ENCODE data around the gene ABI1.

ABI1 gene

DNA sequence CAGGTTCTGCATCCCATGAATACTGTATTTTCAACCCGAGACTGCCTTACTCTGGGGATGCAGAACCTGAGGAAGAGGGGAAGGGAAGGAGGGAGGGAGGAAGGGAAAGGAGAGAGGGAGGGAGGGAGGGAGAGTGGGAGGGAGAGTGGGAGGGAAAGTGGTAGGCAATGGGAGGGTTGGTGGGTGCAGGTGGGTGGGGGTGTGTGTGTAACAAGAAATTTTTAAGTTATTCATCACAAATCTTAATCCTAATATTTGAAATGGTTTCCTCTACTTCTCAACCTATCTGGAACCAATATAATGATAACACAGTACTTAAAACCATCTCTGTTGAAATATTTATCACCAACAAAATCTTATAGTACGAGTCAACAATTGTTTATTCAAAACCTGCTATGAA, 95.2 kb downstream of the ABI1 start:
- no peak for DNase-seq

DNA sequence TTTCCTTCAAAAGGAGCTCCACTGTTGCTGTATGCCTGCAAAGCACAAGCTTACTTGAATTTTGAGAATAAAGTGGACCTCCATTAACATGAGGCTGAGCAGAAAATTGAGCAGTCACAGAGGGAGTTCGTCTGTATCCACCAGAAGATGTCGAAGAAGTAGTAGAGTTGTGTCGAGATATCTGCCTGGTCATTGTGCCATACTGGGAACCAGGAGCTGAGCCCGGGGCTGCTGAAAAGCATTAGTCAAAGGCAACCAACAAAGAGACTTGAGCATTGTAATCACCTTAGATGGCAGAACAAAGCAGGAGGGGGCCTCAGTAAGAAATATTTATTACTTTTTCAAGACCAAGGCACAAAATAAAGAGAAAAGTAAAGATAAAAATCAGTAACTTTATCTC, 101.8 kb downstream of the ABI1 start:
- DNase-seq: no peak

DNA sequence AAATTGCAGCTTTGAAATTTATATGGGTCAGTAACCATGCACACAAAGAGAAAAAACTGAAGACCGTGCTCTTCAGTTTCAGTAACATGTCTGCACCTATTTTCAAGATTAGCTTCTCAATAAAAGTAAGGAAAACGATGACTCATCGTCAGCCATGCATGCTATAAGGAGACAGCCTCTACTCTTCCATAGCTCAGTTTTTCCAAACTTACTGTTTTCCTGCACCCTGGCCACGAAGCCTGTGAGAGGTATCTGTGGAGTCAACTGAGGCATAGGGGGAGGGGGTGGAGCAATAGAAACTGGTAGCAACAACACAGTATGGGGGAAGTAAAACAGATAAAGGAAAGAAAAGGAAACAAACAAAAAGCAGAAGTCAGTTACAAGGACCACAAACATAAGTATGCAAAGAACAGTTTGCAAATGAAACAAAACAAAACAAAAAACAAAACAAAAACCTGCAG, 105.3 kb downstream of the ABI1 start:
- no peak for DNase-seq

DNA sequence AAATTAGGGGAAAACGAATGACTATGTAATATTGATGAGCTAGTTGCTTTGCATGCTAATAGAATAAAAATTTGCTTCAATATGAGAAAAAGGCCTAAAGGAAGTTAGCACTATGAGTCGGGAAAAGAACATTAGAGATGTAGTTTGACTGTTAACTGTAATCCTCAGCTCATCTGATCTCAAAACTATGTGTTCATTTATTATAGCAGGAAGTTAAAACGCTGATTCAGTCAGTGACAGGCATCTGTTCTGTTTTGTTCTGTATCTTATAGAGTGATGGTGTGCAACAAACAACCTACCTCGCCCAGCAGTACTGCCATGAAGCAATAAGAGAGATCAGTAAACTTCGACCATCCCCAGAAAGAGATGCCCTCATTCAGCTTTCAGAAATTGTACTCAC, 114.7 kb downstream of the ABI1 start:
- DNase-seq: no peak

DNA sequence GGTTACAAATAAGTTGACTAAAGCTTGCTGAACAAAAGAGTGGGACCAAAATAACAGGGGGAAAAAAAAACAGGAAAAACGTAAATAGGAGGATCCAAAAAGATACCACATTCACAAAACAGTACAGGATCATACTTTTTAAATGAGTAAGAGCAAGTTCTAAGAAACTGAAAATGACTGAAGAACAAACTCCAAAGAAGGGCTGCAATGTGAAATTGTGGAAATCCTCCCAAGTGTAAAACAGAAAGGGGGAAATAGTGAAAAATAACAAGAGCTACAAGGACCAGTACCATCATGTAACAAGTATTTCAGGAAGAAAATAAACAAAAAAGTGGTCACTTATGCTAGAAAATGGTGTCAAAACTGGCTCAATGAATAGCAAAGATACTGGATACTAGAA, 116.9 kb downstream of the ABI1 start:
- no peak for DNase-seq

DNA sequence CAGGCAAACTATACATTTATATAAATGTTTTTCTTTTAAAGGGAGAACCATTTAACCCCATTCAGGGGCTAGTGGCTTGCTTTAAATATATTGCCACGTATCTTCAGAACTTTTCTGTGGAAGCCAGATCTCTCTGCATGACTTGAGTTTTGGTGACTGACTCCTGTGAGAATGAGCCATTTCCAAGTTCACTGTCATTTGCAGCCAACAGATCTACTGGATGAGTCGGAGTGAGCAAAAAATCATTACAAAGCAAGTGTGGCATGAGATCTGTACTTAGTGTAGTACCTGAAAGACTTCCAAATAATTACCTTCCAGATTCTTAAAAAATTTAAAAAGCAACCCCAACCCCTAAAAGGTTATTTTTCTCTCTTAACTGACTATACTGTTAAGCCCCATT, 117.7 kb downstream of the ABI1 start:
- DNase-seq: no peak

DNA sequence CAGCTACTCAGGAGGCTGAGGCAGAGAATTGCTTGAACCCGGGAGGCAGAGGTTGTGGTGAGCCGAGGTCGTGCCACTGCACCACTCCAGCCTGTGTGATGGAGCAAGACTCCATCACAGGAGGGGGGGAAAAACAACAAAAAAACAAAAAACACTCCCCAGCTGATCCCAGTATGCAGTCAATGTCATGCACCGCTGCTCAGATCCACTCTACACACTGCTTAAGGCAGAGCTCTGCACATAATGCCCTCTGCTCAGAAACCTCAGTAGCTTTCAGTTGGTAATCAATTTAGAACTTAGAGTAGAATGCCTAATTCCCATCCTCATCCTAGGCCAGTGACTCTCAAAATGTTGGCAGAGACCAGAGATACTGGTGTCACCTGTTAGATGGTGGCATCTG, 119.4 kb downstream of the ABI1 start:
- DNase-seq: no peak

DNA sequence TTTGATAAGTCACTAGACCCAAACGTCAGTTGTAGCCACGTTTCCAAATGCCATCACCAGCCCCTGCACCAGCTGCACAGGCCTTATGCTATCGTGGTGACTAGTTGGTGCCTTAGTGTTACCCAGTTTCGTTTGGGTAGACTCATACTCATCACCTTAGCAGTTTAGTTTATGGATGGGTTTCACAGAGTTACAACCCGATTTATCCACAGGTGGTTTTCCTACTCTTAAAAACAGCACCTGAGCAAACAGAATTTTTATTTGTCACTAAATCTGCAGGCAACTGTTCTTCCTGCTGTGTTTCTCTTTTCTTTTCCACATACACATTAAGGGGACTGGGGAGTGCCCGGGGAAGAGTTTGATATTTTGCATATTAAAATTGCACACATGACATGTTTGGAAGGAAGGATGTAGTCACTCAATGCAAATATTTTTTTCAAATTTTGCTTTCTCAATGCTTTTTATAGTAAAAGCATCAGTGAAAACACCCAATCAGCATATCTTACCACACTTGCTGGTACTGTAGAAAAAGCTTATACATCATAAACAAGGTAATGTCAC, 121.6 kb downstream of the ABI1 start:
- no peak for DNase-seq

DNA sequence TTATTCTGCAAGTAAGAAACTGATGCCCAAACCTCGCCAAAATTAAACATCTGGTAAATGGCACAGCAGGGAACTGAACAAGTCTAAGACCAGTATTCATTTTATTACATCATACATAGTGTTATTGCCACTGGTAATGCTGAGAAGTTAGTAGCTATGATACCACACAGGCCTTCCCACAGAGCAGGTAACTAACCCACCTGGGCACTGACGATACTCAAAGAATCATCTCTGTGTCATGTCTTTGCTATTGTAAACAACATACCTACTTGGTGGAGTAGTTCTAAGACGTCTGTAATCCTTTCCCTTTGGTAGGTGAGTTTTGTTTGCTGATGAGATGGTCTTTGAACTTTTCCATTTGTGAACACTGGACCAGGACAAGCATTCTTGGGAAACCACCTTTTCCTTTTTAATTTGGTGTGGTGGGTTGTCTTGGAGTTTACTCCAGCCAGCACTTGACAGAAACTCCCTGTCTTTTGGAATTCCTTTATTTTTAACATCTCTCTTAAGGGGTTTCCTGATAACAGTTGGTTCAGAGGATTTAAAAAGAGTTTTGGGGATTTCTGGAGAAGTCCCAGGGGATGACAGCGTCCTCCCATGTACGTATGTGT, 122.4 kb downstream of the ABI1 start:
- no peak for DNase-seq

DNA sequence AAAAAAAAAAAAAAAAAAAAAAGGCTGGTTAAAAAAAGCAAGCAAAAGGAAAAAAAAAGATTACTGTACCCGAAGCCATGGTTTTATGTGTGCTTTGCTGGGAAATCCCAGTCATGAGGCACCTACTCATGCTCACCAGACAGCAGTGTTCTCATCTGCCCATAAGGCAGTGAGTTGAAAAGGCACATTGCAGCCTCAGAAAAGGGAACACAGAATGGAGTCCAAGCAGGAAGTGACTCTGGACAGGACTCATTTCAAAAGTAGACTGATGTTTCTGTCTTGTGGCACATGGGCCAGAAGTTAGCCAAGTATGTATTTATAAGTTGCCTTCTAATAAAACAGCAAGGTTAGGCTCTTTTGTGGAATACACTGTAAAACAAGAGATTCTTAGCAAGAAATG, 123.0 kb downstream of the ABI1 start:
- DNase-seq: no peak

DNA sequence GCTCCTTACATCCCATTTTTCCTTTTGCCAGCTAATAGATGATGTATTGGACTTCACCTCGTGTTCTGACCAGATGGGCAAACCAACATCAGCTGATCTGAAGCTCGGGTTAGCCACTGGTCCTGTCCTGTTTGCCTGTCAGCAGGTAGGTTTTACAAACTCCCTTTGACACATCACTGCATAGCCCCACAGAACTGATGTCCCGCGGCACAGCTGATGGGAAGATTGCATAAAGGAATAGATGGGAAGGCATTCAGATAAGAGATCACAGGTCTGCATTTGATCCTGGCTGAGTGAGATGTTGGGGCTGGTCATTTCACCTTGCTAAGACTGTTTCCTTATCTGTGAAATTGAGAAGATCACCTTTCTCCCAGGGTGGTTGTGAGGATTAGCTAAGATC, 125.3 kb downstream of the ABI1 start:
- no peak for DNase-seq

DNA sequence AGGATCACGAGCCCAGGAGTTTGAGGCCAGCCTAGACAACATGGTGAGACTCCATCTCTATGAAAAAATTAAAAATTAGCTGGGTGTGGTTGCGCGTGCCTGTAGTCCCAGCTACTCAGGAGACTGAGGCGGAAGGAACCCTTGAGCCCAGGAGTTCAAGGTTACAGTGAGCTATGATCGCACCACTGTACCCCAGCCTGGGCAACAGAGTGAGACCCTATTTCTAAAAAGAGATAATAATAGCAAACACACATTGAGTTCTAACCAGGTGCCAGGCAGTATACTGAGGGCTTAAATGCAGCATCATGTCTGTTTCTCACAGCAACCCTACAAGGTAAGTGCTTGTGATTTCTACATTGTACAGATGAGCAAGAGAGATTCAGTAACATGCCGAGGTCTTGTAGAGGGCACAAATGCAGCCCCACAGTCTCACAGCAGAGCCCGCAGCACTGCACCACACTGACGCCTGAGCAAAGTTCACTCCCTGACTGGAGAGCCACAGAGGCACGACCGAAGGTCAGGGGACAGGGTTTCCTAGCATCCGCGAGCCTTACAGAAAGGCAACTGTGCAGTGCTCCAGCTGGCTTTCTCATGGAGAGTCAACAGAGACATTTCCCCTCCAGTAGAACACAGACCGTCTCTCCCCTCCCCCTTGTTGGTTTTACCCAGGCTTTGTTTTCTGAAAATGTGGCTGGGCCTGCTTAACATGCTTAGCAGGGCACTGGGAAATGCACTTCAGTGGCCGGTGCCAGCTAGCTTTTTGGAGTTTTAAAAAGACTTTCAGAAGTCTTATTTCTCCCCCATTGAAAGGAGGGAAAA, 126.8 kb downstream of the ABI1 start:
- no peak for DNase-seq

DNA sequence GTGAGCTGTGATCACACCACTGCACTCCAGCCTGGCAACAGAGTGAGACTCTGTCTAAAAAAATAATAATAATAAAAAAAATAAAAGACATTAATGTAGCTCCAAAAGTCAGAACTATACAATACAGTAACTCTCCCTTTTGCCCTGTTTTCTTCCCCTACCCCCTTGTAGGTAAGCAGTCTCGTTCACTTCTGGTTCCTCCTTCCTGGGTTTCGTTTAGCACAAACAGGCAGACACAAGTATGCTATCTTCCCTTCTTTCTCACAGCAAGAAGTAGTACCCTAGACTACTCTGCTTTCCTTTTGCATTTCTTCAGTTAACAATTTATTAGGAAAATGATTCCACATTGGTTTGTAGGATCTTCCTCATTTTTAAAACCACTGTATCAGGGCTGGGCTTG, 130.2 kb downstream of the ABI1 start:
- DNase-seq: no peak

DNA sequence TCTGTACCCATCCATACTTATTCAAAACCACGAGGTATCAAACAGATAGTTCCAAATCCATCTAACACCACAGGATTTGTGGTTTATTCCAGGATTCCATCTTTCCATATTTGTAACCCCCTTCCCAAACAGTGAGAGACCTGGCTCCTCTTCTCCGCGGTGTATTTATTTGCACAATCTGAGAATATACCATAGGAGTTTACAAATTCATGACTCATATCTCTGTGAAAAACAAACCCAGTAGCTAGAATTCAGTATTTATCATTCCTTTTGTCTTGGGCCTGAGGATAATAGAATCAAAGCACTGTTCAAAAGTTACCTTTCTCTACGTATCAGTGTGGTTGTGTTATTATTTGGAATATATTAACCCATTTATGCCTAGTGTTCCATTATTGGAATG, 131.4 kb downstream of the ABI1 start:
- DNase-seq: no peak

DNA sequence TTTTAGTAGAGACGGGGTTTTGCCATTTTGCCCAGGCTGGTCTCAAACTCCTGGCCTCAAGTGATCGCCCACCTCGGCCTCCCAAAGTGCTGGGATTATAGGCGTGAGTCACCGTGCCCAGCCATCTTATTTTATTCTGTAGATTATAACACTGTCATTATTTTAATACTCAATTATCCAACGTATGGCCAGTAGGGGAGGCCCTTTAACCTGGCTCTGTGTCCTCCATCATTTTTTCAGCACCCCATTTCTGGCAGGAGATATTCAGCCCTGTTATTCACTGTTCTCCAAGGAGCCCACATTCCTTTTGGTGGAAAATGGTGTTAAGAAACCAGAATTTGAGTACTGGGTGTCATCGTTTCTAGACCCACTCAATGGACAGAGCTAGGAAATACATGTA, 131.8 kb downstream of the ABI1 start:
- no peak for DNase-seq

DNA sequence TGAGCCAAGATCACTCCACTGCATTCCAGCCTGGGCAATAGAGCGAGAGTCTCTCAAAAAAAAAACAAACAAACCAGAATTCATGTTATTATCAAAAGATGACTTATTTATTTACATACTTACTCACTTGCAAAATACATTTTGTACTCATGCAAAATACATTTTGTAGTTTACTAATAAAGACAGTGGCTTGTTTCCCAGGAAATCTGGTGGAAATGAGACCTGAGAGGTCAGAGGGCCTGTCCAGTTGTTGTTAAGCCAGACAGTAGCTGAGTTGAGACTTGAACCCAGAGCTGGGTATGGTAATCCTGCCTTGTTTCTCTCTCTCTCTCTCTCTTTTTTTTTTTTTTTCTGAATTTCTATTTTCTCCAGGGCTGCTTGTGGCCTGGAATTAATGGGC, 133.8 kb downstream of the ABI1 start:
- no peak for DNase-seq

DNA sequence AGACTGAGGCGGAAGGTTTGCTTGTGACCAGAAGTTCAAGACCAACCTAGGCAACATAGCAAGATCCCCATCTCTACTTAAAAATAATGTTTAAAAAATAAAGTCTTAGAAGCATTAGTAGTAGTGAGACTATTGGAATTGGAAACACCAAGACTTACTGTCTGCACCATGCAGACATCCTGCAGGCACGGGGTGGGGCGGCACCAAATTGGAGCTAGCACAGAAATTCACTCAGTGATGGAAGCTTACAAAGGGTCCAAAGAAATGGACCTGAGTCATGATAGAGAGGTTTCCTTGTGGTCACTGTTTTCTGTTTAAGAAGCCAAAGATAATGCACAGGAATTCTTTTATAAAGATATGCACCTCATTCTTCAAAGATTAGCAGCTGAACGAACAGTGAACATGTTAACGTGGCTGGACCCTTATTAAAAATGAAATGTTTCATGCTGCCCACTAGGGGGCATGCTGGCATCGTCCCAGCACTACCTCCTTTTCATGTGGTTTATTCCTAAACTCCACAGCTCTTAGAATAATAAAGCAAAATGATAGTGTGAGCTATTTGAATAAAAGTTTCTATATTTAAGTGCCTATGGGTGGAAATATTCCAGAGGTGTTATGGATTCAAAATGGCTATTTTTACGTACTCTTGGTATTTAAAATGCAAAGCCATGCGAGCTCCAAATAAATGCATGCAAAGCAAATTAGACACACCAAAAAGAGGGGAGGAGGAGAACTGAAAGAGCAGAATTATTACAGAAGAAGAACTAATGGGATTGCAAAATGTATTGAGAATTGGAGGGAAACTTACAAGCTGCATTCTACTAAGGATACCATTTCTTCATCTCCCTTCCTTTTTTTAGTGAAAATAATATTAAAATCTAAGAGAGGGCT, 134.7 kb downstream of the ABI1 start:
- peak; percentile 13 for DNase-seq

DNA sequence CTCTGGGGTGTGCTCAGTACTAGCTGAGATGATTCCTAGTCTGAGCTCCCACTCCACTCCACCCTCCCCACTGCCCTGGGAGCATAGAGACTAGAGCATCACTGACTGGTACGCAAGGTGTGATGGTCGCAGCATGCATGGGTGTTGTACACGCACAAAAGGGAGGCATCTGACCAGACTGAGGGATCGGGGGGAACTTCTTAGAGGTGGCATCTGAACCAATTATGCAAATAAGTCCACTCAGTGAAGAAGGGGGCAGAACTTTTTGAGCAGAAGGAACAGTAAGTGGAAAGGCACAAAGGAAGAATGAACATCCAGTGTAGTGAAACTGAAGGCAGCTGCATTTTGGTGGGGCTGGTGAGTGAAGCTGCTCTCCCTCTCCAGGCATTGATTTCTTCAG, 137.7 kb downstream of the ABI1 start:
- no peak for DNase-seq

DNA sequence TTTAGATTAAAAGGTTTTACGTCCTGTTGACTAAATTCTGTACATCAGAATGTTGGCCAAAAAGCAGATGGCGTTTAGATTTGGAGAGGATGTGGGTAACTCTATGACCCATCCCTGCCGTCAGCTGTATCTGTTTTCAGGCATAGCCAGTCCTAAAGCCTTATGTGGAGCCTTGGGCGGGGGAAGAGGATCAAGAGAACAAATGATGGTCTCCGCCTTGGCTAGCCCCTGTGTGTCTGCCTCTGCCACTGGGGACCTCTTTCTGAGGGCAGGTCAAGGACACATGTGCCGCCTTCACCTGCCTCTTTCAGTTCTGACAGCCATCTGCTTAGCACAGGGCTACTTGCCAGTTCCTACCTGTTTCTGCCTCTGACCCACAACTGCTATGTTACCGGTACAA, 139.2 kb downstream of the ABI1 start:
- no peak for DNase-seq

DNA sequence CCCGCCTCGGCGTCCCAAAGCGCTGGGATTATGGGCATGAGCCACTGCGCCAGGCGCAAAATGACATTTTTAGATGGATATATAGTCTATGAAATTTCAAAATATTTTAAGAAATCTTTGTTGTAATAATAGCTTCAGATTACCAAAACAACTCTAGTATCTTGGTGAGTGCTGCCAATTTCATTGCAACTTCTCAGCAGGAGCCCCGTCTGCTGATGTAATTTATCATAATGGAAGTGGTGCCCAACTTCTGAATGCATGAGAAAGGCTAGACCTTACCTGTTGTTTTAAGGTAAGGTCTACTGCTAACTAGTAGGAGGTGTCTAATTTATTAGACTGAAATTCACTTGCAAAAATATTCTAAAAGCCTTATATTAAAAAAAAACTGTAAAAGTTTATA, 143.3 kb downstream of the ABI1 start:
- no peak for DNase-seq

DNA sequence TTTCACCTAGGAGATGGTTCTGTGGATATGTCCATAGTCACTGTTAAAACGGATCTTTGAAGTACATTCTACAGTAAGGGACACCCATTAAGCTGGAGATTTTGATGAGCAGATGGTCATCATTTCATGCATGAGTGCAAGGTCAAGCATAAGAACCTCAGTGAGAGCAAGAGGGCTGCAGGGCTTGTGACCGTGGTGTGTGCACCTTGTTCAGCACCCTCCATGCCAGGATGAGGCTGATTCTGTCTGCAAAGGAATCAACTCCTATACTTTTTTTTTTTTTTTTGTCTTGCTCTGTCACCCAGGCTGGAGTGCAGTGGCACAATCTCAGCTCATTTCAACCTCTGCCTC, 145.6 kb downstream of the ABI1 start:
- DNase-seq: no peak

DNA sequence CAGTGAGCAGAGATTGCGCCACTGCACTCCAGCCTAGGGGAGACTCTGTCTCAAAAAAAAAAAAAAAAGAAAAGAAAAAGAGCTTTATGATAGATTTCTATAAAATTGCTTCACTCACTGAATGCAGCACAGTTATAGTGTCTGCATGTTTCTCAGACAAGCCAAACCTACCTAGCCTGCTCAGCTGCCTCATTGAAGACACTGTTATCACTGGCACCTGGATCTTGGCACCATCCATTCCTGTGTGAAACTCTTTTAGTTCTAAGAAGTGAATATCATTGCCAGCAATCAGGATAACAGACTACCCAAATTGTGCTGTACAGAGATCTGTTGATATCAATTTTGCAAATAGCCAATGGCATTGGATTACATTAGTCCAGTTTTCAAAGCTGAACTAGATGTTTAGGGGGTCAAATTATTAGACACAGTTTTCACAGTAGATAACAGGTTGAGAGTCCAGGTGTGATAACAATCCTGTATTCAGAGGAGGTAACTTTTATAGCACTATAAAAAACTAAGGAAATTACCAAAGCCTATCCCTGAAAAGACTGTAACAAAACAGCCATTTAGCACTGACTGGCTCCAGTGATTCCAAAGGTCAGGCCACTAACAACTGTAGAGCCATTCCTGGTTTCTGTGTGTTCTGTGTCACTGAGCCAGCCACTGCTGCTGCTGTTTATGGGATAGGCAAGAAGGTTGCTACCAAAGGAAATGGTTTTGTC, 146.2 kb downstream of the ABI1 start:
- no peak for DNase-seq

DNA sequence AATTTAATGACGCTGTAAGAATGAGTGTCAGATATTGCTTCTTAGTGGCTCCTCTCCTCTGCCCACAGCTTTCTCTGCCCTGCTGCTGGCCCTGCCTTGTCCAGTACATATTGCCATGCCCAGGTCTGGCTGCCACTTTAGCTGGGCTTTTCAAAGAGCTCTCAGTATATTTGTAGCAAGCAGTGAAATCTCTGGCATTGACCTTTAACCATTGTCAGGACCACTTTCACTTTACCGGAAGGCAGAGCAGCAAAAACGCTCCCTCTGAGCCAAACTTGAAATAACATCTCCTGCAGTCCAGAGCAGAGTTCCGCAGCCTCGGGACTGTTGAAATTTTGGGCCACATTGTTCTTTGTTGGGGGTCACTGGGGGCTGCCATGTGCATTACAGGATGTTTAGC, 149.4 kb downstream of the ABI1 start:
- no peak for DNase-seq
